Activated T-helper 1 cell treated with anti-CD3 and anti-CD28 coated beads, Interleukin-2, amount 50 U/mL, for 16 hours (primary cell): ENCODE measurements around the gene SLC32A1.
A peak's percentile ranks its signal among the peaks of the same experiment; 100 is the strongest.

Experiments
- DNase-seq, 2 donors: peaks; one replicate each; pipeline ENCODE4 v3.0.0-alpha.2; 2020; ENCODE audit warnings: low read depth in 1 of 2, low spot score in 1 of 2

SLC32A1 gene

DNA sequence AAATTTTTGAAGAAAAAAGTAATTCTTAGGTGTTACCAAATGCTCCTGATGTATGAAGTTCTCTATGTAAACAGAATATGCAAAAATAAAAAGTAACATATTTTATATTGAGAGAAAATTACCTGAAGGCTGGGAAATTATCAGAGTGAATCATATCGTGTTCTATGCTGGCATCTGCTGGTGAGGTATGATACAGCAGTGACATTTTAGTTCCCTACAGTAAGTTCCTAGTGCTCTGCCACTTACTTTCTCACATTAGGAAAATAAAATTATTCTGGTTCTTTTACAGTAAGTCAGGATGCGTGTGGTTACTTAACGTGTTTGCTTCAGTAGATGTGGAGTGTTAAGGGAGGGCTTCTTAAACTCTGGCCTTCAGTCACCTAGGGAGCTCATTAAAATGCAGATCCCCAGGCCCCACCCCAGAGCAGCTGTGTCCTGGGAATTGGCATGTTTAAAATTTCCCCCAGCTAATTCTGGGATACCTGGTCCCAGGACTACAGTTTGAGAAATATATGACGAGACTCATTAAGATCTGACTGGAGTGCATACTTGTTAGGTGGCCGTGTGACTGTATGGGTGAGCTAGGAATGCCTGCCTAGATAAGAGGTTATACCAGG lies 27.2 kb downstream of the SLC32A1 start:
- DNase-seq = no peak

GRCh38 chr20:38752029-38752428 lies 27.7 kb downstream of the SLC32A1 start:
- DNase-seq = no peak

- DNase-seq = no peak
Observed at GRCh38 chr20:38754924-38755323, 30.6 kb downstream of the SLC32A1 start.

DNA sequence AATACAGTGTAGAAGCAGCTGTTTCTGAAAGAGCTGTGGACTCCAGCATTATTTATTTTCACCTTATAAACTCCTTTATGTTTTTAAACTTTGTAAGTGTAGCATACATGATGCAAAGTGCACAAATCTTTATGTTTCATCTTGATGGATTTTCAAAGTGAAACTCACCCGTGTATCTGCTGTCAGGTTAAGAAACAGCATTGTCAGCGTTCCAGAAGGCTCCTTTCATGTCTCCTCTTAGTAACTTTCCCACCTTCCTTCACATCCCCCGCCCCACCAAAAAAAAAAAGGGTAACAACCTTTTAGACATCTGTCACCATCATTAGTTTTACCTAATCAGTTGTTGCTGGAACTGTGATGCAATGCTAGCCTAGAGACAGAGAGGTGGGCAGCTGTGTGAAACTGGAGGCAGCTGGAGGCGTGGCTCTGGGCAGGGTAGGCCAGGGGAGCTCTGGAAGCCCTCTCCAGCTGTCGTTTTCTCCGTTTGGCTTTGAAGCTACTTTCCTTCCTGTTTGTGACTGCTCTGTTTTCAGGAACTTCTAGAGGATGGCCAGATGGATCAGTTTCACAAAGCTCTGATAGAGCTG lies 31.1 kb downstream of the SLC32A1 start:
- no peak for DNase-seq

- DNase-seq = no peak
Observed at GRCh38 chr20:38757145-38757775, 33.0 kb downstream of the SLC32A1 start.

GRCh38 chr20:38759106-38759505 lies 34.8 kb downstream of the SLC32A1 start:
- no peak for DNase-seq

GRCh38 chr20:38760978-38761377 lies 36.7 kb downstream of the SLC32A1 start:
- no peak for DNase-seq

- no peak for DNase-seq
Observed at GRCh38 chr20:38762174-38762573, 37.9 kb downstream of the SLC32A1 start.

DNA sequence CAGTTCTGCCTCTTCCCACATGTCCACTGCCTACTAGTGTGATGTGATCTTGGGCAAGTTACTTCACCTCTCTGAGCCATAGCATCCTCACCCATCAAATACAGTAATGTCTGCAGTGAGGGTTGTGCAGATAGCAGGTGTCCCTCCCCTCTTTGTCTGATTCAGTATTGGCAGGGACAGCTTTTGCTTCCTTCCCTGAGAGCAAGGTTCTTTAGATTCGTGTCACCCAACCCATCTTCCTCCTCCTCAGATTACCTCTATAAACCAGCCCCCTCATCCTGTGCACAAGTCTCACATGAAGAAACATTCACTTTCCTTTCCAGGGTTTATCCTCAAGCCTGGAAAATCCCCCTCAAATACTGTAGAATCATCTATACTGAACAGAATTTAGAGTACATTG lies 39.3 kb downstream of the SLC32A1 start:
- DNase-seq = no peak

DNA sequence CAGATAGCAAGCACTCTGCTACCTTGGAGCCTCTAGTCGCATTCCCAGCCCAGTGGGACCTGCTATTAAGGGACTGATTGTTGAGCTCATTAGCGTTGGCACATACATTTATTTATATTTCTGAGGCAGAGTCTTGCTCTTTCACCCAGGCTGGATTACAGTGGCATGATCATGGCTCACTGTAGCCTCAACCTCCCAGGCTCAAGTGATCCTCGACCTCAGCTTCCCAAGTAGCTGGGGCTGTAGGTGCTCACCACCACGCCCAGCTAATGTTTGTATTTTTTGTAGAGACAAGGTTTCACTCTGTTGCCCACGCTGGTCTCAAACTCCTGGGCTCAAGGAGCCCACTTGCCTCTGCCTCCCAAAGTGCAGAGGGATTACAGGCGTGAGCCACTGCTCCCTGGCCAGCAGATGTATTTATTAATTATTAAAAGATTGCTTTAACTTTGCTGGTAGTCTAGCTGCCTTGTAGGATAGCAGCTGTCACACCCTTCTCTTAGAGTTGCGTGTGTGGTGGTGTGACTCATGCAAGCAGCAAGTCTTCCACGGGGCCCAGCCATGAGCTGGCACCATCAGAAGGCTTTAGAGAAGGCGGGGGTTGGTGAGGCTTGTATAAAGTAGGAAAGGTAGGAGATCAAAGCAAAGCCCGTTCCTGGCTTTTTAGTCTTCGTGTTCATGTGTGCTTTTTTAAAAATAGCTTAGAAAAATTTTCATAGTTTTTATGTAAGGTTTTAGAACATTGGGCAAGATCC lies 40.5 kb downstream of the SLC32A1 start:
- DNase-seq = peak in 1 of 2 donors; percentile 16

GRCh38 chr20:38766071-38766470 lies 41.8 kb downstream of the SLC32A1 start:
- no peak for DNase-seq

DNA sequence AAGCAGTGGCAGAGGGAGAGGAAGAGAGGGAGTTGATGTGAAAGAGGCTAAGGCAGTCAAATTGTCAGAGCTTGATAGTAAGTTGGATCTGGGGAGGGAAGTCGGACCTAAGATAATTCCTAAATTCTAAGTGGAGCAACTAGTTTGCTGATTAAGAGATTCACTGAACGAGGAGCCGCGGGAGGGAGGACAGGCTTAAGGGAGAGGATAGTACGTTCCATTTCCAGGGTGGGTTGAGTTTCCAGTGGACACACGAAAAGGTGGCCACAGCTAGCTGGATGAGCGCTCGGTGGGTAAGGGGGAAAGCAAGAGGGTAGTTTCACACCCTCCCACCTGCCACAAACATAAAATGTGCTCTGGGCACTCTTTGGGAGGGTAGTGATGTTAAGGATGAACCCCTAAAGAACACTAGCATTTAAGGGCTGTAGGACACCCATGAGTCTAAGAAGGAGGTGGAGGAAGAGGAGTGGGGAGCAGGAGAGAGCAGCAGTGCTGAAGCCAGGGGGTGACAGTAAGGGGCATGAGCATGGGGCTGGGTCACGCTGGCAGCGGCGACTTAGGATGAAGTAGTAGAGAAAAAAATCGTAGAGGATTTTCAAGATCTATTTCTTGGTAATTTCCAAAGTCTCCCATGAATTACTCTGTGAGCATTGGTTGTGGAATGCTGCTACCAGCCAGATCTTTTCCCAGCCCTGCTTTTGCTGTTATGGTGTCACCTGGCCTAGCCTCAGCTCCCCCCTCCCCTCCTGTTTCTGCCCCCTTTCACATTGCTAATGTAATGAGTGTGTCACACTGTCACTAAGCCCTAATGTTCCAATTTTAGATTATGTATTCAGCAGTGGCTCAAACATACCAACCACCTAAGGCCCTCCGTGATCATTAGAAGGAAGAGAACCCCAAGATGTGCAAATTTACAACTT lies 45.4 kb downstream of the SLC32A1 start:
- DNase-seq = no peak

- no peak for DNase-seq
Observed at GRCh38 chr20:38770546-38770945, 46.3 kb downstream of the SLC32A1 start.

DNA sequence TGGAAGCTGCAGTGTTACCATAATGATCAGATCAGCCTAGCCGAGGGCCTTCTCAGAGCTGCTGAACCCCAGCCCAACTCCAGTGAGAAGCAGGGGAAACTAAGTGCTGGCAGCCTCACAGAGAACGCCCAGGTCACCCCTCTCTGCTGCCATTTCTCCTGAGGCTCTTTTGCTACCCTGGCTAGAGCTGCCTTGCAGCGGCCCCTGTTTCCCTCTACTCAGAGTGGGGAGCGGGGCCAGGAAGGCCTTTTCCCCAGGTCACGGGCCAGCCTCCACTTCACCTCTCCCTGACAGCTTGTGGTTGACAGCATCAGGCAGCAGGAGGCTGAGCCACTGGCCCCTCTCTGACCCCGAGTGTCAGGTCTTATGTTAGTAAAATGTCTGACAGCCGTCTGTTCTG lies 46.7 kb downstream of the SLC32A1 start:
- DNase-seq = no peak

DNA sequence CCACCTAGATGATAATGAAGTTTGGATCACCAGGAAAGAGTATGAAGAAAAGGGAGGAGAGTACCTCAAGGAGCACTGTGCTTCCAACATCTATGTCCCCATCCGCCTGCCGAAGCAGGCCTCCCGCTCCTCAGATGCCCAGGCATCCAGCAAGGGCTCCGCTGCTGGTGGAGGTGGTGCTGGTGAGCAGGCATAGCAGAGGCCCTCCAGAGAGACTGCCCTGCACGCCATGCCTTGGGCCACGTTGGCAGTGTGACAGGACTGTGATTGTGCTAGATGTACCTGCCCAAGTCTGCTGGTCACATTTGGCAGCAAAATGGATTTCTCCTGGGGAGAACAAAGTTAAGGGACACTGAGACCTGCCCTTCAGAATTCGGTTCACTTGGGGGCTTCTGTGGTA lies 47.3 kb downstream of the SLC32A1 start:
- no peak for DNase-seq

GRCh38 chr20:38774167-38774566 lies 49.9 kb downstream of the SLC32A1 start:
- DNase-seq = no peak

- no peak for DNase-seq
Observed at GRCh38 chr20:38776363-38776762, 52.1 kb downstream of the SLC32A1 start.
